Measurements from ENCODE around the gene KCTD18.

DNA sequence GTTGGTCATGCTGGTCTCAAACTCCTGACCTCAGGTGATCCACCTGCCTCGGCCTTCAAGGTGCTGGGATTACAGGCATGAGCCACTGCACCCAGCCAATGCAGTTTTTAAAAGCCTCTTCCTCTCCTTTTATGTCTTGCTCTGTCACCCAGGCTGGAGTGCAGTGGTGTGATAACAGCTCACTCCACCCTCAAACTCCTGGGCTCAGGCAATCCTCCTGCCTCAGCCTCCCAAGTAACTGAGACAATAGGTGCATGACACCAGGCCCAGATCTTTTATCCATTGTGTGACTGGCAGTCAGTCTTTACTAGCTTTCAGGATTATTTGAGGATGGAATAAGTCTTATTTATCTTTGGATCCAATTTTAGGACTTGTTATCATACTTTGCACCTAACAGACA lies 13.2 kb downstream of the KCTD18 start:
- TF ChIP-seq, protein P1, sequence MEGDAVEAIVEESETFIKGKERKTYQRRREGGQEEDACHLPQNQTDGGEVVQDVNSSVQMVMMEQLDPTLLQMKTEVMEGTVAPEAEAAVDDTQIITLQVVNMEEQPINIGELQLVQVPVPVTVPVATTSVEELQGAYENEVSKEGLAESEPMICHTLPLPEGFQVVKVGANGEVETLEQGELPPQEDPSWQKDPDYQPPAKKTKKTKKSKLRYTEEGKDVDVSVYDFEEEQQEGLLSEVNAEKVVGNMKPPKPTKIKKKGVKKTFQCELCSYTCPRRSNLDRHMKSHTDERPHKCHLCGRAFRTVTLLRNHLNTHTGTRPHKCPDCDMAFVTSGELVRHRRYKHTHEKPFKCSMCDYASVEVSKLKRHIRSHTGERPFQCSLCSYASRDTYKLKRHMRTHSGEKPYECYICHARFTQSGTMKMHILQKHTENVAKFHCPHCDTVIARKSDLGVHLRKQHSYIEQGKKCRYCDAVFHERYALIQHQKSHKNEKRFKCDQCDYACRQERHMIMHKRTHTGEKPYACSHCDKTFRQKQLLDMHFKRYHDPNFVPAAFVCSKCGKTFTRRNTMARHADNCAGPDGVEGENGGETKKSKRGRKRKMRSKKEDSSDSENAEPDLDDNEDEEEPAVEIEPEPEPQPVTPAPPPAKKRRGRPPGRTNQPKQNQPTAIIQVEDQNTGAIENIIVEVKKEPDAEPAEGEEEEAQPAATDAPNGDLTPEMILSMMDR (conservative IDR thresholded peaks at IDR 0.05; ENCODE audit: low read depth, low read length), result no peak
- no peak for TF ChIP-seq EZH2 (IDR thresholded peaks at IDR 0.05; ENCODE audit: low read length, unreplicated experiment)
- TF ChIP-seq EZH2phosphoT487 (IDR thresholded peaks at IDR 0.05; ENCODE audit: borderline replicate concordance, low read length), result no peak

Data from PC-3 (cell line).